ENCODE results near the gene ATP2B1.

DNA sequence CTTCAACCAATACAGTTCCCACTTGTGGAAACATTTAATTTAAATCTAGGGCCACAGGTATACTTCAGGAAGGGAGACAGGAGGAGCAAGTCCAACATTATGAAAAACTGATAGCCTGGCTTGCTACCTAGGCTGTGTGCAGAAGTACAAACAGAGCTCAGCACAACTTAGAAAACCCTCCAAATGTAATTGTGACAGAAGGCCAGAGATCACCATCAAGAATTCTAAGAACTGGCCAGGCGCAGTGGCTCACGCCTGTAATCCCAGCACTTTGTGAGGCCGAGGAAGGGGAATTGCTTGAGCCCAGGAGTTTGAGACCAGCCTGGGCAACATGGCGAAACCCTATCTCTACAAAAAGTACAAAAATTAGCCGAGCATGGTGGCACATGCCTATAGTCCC, 14.1 kb downstream of the ATP2B1 start:
- TF ChIP-seq, protein P1, sequence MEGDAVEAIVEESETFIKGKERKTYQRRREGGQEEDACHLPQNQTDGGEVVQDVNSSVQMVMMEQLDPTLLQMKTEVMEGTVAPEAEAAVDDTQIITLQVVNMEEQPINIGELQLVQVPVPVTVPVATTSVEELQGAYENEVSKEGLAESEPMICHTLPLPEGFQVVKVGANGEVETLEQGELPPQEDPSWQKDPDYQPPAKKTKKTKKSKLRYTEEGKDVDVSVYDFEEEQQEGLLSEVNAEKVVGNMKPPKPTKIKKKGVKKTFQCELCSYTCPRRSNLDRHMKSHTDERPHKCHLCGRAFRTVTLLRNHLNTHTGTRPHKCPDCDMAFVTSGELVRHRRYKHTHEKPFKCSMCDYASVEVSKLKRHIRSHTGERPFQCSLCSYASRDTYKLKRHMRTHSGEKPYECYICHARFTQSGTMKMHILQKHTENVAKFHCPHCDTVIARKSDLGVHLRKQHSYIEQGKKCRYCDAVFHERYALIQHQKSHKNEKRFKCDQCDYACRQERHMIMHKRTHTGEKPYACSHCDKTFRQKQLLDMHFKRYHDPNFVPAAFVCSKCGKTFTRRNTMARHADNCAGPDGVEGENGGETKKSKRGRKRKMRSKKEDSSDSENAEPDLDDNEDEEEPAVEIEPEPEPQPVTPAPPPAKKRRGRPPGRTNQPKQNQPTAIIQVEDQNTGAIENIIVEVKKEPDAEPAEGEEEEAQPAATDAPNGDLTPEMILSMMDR (IDR thresholded peaks at IDR 0.05; ENCODE audit: low read depth, low read length, poor library complexity, severe bottlenecking), result no peak
- TF ChIP-seq EZH2phosphoT487 (IDR thresholded peaks at IDR 0.05; ENCODE audit: borderline replicate concordance, low read length), result no peak
